ENCODE results near the gene RETREG3. TPM values are rescaled to one million over a fixed set of nuclear protein-coding genes. Genes with fewer than 3 reads are reported as not detected.
A peak's percentile ranks its signal among the peaks of the same experiment; 100 is the strongest.

The RETREG3 gene
- total and polyA plus RNA-seq, 9 of the 15 experiments (the other 6 are each of a cell fraction or from before 2014, with no cell fraction given) = 4.1 to 39.0 (median 16.9) TPM

DNA sequence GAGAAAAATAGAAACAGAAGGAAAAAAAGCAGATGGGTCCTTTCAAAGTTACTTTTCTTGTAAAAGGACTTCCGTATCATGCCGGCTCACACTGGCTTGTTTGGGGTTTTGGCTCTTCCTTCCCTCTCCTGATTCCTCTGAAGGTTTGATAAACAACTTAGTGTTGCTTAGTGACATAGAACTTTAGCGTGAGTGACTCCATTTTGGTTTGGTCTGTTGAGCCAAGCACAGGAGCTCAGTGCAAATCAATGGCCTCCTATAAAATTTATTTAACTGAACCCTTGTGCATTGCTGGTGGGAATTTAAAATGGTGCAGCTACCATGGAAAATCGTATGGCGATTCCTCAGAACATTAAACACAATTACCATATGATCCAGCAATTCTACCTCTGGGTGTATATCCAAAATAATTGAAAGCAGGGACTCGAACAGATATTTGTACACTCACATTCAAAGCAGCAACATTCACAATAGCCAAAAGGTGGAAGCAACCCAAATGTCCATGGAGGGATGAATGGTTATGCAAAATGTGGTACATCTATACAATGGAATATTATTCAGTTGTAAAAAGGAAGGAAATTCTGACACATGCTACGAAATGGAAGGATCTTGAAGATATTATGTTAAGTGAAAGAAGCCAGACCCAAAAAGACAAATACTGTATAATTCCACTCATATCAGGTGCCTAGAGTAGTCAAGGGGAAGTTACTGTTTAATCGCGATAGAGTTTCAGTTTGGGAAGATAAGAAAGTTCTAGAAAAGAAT is 48.8 kb upstream of the RETREG3 start (continued):
- TF ChIP-seq FUS (optimal IDR thresholded peaks at IDR 0.05; ENCODE audit: low read depth, low read length) (no peak), MAFF (IDR thresholded peaks at IDR 0.05; ENCODE audit: low read length) (no peak), MAFK (IDR thresholded peaks at IDR 0.05; ENCODE audit: low read length) (no peak), NCOA1 (IDR thresholded peaks at IDR 0.05; ENCODE audit: low read depth) (no peak), CEBPG (CRISPR knock-in tag; IDR thresholded peaks at IDR 0.05) (no peak), CEBPG (tag; conservative IDR thresholded peaks at IDR 0.05 in 1 of 2, IDR thresholded peaks at IDR 0.05 in 1 of 2) (no peak), DMBX1 (CRISPR knock-in tag; IDR thresholded peaks at IDR 0.05; ENCODE audit: borderline replicate concordance) (peak; percentile 91), ZNF444 (CRISPR knock-in tag; IDR thresholded peaks at IDR 0.05) (no peak), STAT5A (IDR thresholded peaks at IDR 0.05; ENCODE audit: borderline replicate concordance, low read length) (no peak), ETV6 (IDR thresholded peaks at IDR 0.05; ENCODE audit: borderline replicate concordance in 1 of 2, low read depth in 2 of 2, low read length in 1 of 2) (no peak), ETV6 (CRISPR knock-in tag; IDR thresholded peaks at IDR 0.05; ENCODE audit: borderline replicate concordance) (no peak), ZNF274 (IDR thresholded peaks at IDR 0.05; ENCODE audit: borderline replicate concordance, low read depth, low read length) (no peak), ZNF764 (CRISPR knock-in tag; IDR thresholded peaks at IDR 0.05; ENCODE audit: low read depth) (no peak), RFX5 (IDR thresholded peaks at IDR 0.05; ENCODE audit: low read depth, low read length) (no peak), LCOR (CRISPR knock-in tag; IDR thresholded peaks at IDR 0.05) (no peak), PTTG1 (tag; IDR thresholded peaks at IDR 0.05; ENCODE audit: low read depth) (peak; percentile 75)
- TF ChIP-seq, protein P1, sequence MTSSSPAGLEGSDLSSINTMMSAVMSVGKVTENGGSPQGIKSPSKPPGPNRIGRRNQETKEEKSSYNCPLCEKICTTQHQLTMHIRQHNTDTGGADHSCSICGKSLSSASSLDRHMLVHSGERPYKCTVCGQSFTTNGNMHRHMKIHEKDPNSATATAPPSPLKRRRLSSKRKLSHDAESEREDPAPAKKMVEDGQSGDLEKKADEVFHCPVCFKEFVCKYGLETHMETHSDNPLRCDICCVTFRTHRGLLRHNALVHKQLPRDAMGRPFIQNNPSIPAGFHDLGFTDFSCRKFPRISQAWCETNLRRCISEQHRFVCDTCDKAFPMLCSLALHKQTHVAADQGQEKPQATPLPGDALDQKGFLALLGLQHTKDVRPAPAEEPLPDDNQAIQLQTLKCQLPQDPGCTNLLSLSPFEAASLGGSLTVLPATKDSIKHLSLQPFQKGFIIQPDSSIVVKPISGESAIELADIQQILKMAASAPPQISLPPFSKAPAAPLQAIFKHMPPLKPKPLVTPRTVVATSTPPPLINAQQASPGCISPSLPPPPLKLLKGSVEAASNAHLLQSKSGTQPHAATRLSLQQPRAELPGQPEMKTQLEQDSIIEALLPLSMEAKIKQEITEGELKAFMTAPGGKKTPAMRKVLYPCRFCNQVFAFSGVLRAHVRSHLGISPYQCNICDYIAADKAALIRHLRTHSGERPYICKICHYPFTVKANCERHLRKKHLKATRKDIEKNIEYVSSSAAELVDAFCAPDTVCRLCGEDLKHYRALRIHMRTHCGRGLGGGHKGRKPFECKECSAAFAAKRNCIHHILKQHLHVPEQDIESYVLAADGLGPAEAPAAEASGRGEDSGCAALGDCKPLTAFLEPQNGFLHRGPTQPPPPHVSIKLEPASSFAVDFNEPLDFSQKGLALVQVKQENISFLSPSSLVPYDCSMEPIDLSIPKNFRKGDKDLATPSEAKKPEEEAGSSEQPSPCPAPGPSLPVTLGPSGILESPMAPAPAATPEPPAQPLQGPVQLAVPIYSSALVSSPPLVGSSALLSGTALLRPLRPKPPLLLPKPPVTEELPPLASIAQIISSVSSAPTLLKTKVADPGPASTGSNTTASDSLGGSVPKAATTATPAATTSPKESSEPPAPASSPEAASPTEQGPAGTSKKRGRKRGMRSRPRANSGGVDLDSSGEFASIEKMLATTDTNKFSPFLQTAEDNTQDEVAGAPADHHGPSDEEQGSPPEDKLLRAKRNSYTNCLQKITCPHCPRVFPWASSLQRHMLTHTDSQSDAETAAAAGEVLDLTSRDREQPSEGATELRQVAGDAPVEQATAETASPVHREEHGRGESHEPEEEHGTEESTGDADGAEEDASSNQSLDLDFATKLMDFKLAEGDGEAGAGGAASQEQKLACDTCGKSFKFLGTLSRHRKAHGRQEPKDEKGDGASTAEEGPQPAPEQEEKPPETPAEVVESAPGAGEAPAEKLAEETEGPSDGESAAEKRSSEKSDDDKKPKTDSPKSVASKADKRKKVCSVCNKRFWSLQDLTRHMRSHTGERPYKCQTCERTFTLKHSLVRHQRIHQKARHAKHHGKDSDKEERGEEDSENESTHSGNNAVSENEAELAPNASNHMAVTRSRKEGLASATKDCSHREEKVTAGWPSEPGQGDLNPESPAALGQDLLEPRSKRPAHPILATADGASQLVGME (CRISPR knock-in tag; IDR thresholded peaks at IDR 0.05) = no peak
- TF ChIP-seq, protein P2, sequence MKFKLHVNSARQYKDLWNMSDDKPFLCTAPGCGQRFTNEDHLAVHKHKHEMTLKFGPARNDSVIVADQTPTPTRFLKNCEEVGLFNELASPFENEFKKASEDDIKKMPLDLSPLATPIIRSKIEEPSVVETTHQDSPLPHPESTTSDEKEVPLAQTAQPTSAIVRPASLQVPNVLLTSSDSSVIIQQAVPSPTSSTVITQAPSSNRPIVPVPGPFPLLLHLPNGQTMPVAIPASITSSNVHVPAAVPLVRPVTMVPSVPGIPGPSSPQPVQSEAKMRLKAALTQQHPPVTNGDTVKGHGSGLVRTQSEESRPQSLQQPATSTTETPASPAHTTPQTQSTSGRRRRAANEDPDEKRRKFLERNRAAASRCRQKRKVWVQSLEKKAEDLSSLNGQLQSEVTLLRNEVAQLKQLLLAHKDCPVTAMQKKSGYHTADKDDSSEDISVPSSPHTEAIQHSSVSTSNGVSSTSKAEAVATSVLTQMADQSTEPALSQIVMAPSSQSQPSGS (CRISPR knock-in tag; IDR thresholded peaks at IDR 0.05) = no peak
